NT2/D1 (cell line): ENCODE measurements around the gene PKDCC.

Source experiments
- YY1 ChIP-seq: IDR thresholded peaks from 2 replicates; pipeline ENCODE4 v1.6.1; 2011; ENCODE audit not compliant: insufficient read length, insufficient read depth
- ZNF274 ChIP-seq: IDR thresholded peaks from 2 replicates; pipeline ENCODE4 v1.6.1; 2011; ENCODE audit warnings: mild to moderate bottlenecking, low read depth, low read length

- TF ChIP-seq YY1 (no peak), ZNF274 (no peak)
Observed at GRCh38 chr2:42046819-42047487, 868 bp upstream of the PKDCC start.
